PC-9 (cell line): ENCODE measurements around the gene GPS1. TPM values are rescaled to one million over a fixed set of nuclear protein-coding genes. Genes with fewer than 3 reads are reported as not detected.

ENCODE experiments used
- BruUV-seq: library from RNA; stranded (reverse); fragments of 400-500 nt; replicated peaks from 2 replicates; lab custom pipeline; 2021; lab: Mats Ljungman, UMichigan
- CTCF ChIA-PET: fragments of 300-600 bp; sonication (Branson Sonifier 250); formaldehyde crosslinking; loops from one replicate; lab custom pipeline; 2022; ENCODE audit warnings: antibody characterized with exemption; lab: Charles Lee
- POLR2A ChIA-PET: fragments of 300-600 bp; sonication (Branson Sonifier 250); formaldehyde crosslinking; loops from one replicate; lab custom pipeline; 2022; ENCODE audit warnings: antibody characterized with exemption; ENCODE audit not compliant: unreplicated experiment; lab: Charles Lee
- DNase-seq, 2 experiments: peaks; one replicate each; pipeline versions ENCODE4 v3.0.0 to v3.0.0-alpha.2; 2015 to 2022; ENCODE audit warnings: mixed read lengths in 1 of 2
- H2AFZ ChIP-seq: fragments of 200-600 bp; sonication (generic); 2 replicates; pipeline ENCODE4 v1.8.1; 2017; ENCODE audit warnings: antibody characterized with exemption
- H3F3A ChIP-seq: fragments of 200-600 bp; sonication (generic); 2 replicates; pipeline ENCODE4 v1.8.1; 2017; ENCODE audit warnings: antibody characterized with exemption, mild to moderate bottlenecking, low read depth; ENCODE audit not compliant: insufficient read depth
- H3K27ac ChIP-seq: fragments of 200-600 bp; sonication (generic); 2 replicates; pipeline ENCODE4 v1.6.1; 2016; ENCODE audit warnings: mixed run types
- H3K27me3 ChIP-seq: fragments of 200-600 bp; sonication (generic); 2 replicates; pipeline ENCODE4 v1.6.1; 2016; ENCODE audit warnings: low read depth, mixed run types; ENCODE audit not compliant: insufficient read depth
- H3K36me3 ChIP-seq: fragments of 200-600 bp; sonication (generic); 2 replicates; pipeline ENCODE4 v1.6.1; 2016; ENCODE audit warnings: low read depth, mixed run types
- H3K4me1 ChIP-seq: fragments of 200-600 bp; sonication (generic); replicated peaks from 2 replicates; pipeline ENCODE4 v1.6.1; 2016; ENCODE audit warnings: mixed run types; ENCODE audit not compliant: insufficient read depth
- H3K4me2 ChIP-seq: fragments of 200-600 bp; sonication (generic); 2 replicates; pipeline ENCODE4 v1.6.1; 2017; ENCODE audit warnings: mixed run types
- H3K4me3 ChIP-seq: fragments of 200-600 bp; sonication (generic); 2 replicates; pipeline ENCODE4 v1.6.1; 2016; ENCODE audit warnings: mixed run types
- H3K79me2 ChIP-seq: fragments of 200-600 bp; sonication (generic); 2 replicates; pipeline ENCODE4 v1.6.1; 2017; ENCODE audit warnings: low read depth, mixed run types
- H3K9me2 ChIP-seq: fragments of 200-600 bp; sonication (generic); 2 replicates; pipeline ENCODE4 v1.8.1; 2017; ENCODE audit warnings: mild to moderate bottlenecking; ENCODE audit not compliant: insufficient read depth
- H3K9me3 ChIP-seq: fragments of 200-600 bp; sonication (generic); 2 replicates; pipeline ENCODE4 v1.8.1; 2016; ENCODE audit warnings: low read depth; ENCODE audit not compliant: insufficient read depth
- H4K20me1 ChIP-seq: fragments of 200-600 bp; sonication (generic); 2 replicates; pipeline ENCODE4 v1.8.1; 2017; ENCODE audit not compliant: insufficient read depth
- CTCF ChIP-seq: fragments of 200-600 bp; sonication (generic); conservative IDR thresholded peaks from 2 replicates; pipeline ENCODE4 v1.6.1; 2017; ENCODE audit warnings: mixed run types, antibody characterized with exemption, mild to moderate bottlenecking, moderate library complexity
- EZH2 ChIP-seq: fragments of 200-600 bp; sonication (generic); IDR thresholded peaks from 2 replicates; pipeline ENCODE4 v1.8.0; 2017; ENCODE audit warnings: antibody characterized with exemption, low read depth
- intact Hi-C: fragments of 100-400 bp; cut with micrococcal nuclease; formaldehyde crosslinking; loops from one replicate; pipeline ENCODE4 v1.10.0; 2022; ENCODE audit not compliant: unreplicated experiment
- total RNA-seq: library from RNA; stranded (reverse); gene quantifications from 2 replicates; pipeline ENCODE4 v1.2.3, GENCODE V29; 2021

Gene GPS1
- total RNA-seq, 1 experiment from 2014 or later, result 121 TPM

GRCh38 chr17:82031885-82032627, 19.6 kb upstream of the GPS1 start:
- Histone ChIP-seq H3K27me3 (no peaks in the 10 kb centered on the region), H4K20me1 (no peaks in the 10 kb centered on the region), H3K4me2 (peak overlapping the region; percentile 76), H3F3A (no peaks in the 10 kb centered on the region), H2AFZ (no peak overlapping the region), H3K9me3 (no peaks in the 10 kb centered on the region), H3K79me2 (no peaks in the 10 kb centered on the region), H3K36me3 (no peaks in the 10 kb centered on the region), H3K27ac (no peak overlapping the region), H3K4me3 (peak overlapping the region; percentile 52), H3K4me1 (0 out of 2 replicates have a peak, but pooled peaks cover 6% of the 10 kb centered on the region), H3K9me2 (no peaks in the 10 kb centered on the region)
- POLR2A ChIA-PET, result interaction anchor here (0.6 kb wide), 1 partner anchor 9 kb away, joined by 4 read pairs; the partner anchor contains the start of gene LRRC45
- TF ChIP-seq CTCF, result no peak
- TF ChIP-seq EZH2, result no peak
- intact Hi-C loops, result loop anchor here (1.0 to 10.0 kb wide), 2 partner anchors 9 to 213 kb away; partner anchors contain the start of gene LRRC45
- CTCF ChIA-PET, result no interaction called here
- TSS peak; percentile 37 for BruUV-seq
- peak in 1 of 2 experiments; percentile 79 for DNase-seq

GRCh38 chr17:82033359-82034085, 18.2 kb upstream of the GPS1 start:
- Histone ChIP-seq H3F3A (peaks cover 4% of the 10 kb centered on the region; the same call in 1 of the 2 replicates), H3K4me3 (no peak overlapping the region), H3K9me2 (no peaks in the 10 kb centered on the region), H3K27me3 (no peaks in the 10 kb centered on the region), H3K79me2 (no peaks in the 10 kb centered on the region), H3K27ac (no peak overlapping the region), H3K36me3 (no peaks in the 10 kb centered on the region), H3K9me3 (no peaks in the 10 kb centered on the region), H3K4me1 (0 out of 2 replicates have a peak, but pooled peaks cover 6% of the 10 kb centered on the region), H3K4me2 (no peak overlapping the region), H2AFZ (no peak overlapping the region), H4K20me1 (no peaks in the 10 kb centered on the region)
- no peak for TF ChIP-seq EZH2
- no peak for TF ChIP-seq CTCF
- CTCF ChIA-PET, result no interaction called here
- POLR2A ChIA-PET, result no interaction called here
- DNase-seq, result no peak
- BruUV-seq, result no TSS peak
- intact Hi-C loops, result loop anchor here (10.0 kb wide), 1 partner anchor 211 kb away; no protein-coding TSS in a partner anchor

GRCh38 chr17:82034371-82035011, 17.2 kb upstream of the GPS1 start:
- no peak overlapping the region for H3K4me3 ChIP-seq
- no peaks in the 10 kb centered on the region for H3K36me3 ChIP-seq
- no peaks in the 10 kb centered on the region for H3K79me2 ChIP-seq
- no peaks in the 10 kb centered on the region for H3K9me3 ChIP-seq
- H3K4me1 ChIP-seq, result 0 out of 2 replicates have a peak, but pooled peaks cover 6% of the 10 kb centered on the region
- ChIA-PET POLR2A (no interaction called here), CTCF (no interaction called here)
- no peak for TF ChIP-seq CTCF
- no peak for TF ChIP-seq EZH2
- no peak for DNase-seq
- intact Hi-C loops, result loop anchor here (5.0 to 10.0 kb wide), 2 partner anchors 63 to 210 kb away; partner anchors contain the start of gene FASN
- H3K9me2 ChIP-seq, result no peaks in the 10 kb centered on the region
- H3F3A ChIP-seq, result peaks cover 4% of the 10 kb centered on the region; the same call in 1 of the 2 replicates
- H3K4me2 ChIP-seq, result no peak overlapping the region
- H2AFZ ChIP-seq, result no peak overlapping the region
- BruUV-seq, result no TSS peak
- no peaks in the 10 kb centered on the region for H4K20me1 ChIP-seq
- no peak overlapping the region for H3K27ac ChIP-seq
- no peaks in the 10 kb centered on the region for H3K27me3 ChIP-seq
